HepG2 (cell line): Measurements from ENCODE around the gene ST8SIA6. TPM values are rescaled to one million over a fixed set of nuclear protein-coding genes. Genes with fewer than 3 reads are reported as not detected.

Experiments
- ATAC-seq: fragments of 200-7000 bp; cut with Tn5 transposase; 3 replicates; pipeline ENCODE4 v1.9.1; 2020; ENCODE audit warnings: mild to moderate bottlenecking, moderate library complexity
- BruUV-seq: library from RNA; stranded (reverse); fragments of 400-500 nt; replicated peaks from 2 replicates; lab custom pipeline; 2021; lab: Mats Ljungman, UMichigan
- CTCF ChIA-PET: fragments of 300-600 bp; formaldehyde crosslinking; extraction: SDS; loops from one replicate; lab custom pipeline; 2021; ENCODE audit warnings: low total read pairs, inconsistent platforms, low intra/inter-chr PET ratio; lab: Yijun Ruan, JAX
- POLR2A ChIA-PET: fragments of 350-600 bp; sonication (Branson Sonifier 250); formaldehyde crosslinking; loops from one replicate; lab custom pipeline; 2020; ENCODE audit warnings: antibody characterized with exemption, inconsistent platforms; lab: Yijun Ruan, JAX
- DNase-seq: peaks from one replicate; pipeline ENCODE4 v3.0.0-alpha.2; 2015; ENCODE audit warnings: low spot score
- FAIRE-seq: peaks from 3 replicates; lab custom pipeline; 2011; peaks lifted over from hg19 to GRCh38; lab: Jason Lieb, UNC
- H2AFZ ChIP-seq: one replicate; pipeline ENCODE4 v1.6.1; 2011; ENCODE audit warnings: low read length, inconsistent platforms
- H3K27ac ChIP-seq: fragments of 300-600 bp; 3 replicates; pipeline ENCODE4 v1.8.0; 2011; ENCODE audit warnings: mixed run types, mild to moderate bottlenecking, mixed read lengths, low read length, inconsistent platforms; ENCODE audit not compliant: insufficient read depth; ENCODE audit errors: extremely low read length
- H3K27me3 ChIP-seq, 2 experiments: fragments of 200-600 bp in 1 of 2; 2 replicates in 1 of 2; 3 replicates in 1 of 2; pipeline versions ENCODE4 v1.6.0 to v1.8.0; 2011; ENCODE audit warnings: low read length in 2 of 2, mild to moderate bottlenecking in 2 of 2, moderate library complexity in 2 of 2, inconsistent platforms in 1 of 2; ENCODE audit not compliant: insufficient read depth in 2 of 2, control insufficient read depth in 1 of 2
- H3K36me3 ChIP-seq, 2 experiments: fragments of 200-600 bp in 1 of 2; replicated peaks in 1 of 2; 2 replicates in 1 of 2; 3 replicates in 1 of 2; pipeline versions ENCODE4 v1.5.1 to v1.8.0; 2011; ENCODE audit warnings: low read length in 2 of 2, inconsistent platforms in 1 of 2; ENCODE audit not compliant: insufficient read depth in 2 of 2, control insufficient read depth in 1 of 2
- H3K4me1 ChIP-seq: 2 replicates; pipeline ENCODE4 v1.5.1; 2012; ENCODE audit warnings: low read length, inconsistent platforms; ENCODE audit not compliant: insufficient read depth
- H3K4me2 ChIP-seq: 2 replicates; pipeline ENCODE4 v1.6.0; 2011; ENCODE audit warnings: low read depth, low read length, inconsistent platforms
- H3K4me3 ChIP-seq, 3 experiments: fragments of 200-600 bp in 1 of 3; sonication (generic), shearing (Covaris generic) in 1 of 3; replicated peaks in 1 of 3; 2 replicates each; pipeline ENCODE4 v1.5.1; 2011 to 2016; ENCODE audit warnings: low read length in 3 of 3, inconsistent platforms in 2 of 3, low read depth in 2 of 3, mild to moderate bottlenecking in 2 of 3, control low read depth in 1 of 3, mixed read lengths in 1 of 3; ENCODE audit not compliant: insufficient read depth in 1 of 3
- H3K79me2 ChIP-seq: one replicate; pipeline ENCODE4 v1.6.1; 2011; ENCODE audit warnings: low read length, inconsistent platforms; ENCODE audit not compliant: insufficient read depth
- H3K9ac ChIP-seq: 2 replicates; pipeline ENCODE4 v1.6.0; 2011; ENCODE audit warnings: mild to moderate bottlenecking, low read depth, low read length, inconsistent platforms; ENCODE audit not compliant: insufficient read depth
- H3K9me3 ChIP-seq: 2 replicates; pipeline ENCODE4 v1.5.1; 2012; ENCODE audit warnings: mild to moderate bottlenecking, low read length
- H4K20me1 ChIP-seq: 2 replicates; pipeline ENCODE4 v1.6.0; 2011; ENCODE audit warnings: inconsistent platforms, mild to moderate bottlenecking, low read length, moderate library complexity; ENCODE audit not compliant: insufficient read depth
- ATAD3A ChIP-seq: sonication (generic); formaldehyde crosslinking; IDR thresholded peaks from 2 replicates; pipeline ENCODE4 v1.4.0; 2020; ENCODE audit warnings: missing genetic modification reagents
- CENPX ChIP-seq: sonication (generic); formaldehyde crosslinking; IDR thresholded peaks from 2 replicates; pipeline ENCODE4 v1.9.0; 2021; ENCODE audit warnings: mild to moderate bottlenecking, missing genetic modification reagents, moderate library complexity
- GABPB1 ChIP-seq: IDR thresholded peaks from 2 replicates; pipeline ENCODE4 v1.6.1; 2016; ENCODE audit warnings: mild to moderate bottlenecking, missing genetic modification reagents, moderate library complexity, missing compliant biosample characterization
- JARID2 ChIP-seq: sonication (generic); formaldehyde crosslinking; IDR thresholded peaks from 2 replicates; pipeline ENCODE4 v1.8.1; 2023; ENCODE audit warnings: missing genetic modification reagents, inconsistent platforms; ENCODE audit not compliant: insufficient replicate concordance
- KDM2A ChIP-seq: sonication (generic); formaldehyde crosslinking; IDR thresholded peaks from 2 replicates; pipeline ENCODE4 v1.4.0; 2020; ENCODE audit warnings: low read depth, missing genetic modification reagents, borderline replicate concordance
- MED8 ChIP-seq: sonication (generic); formaldehyde crosslinking; IDR thresholded peaks from 2 replicates; pipeline ENCODE4 v1.8.1; 2023; ENCODE audit warnings: mild to moderate bottlenecking, missing genetic modification reagents; ENCODE audit not compliant: insufficient replicate concordance
- NFE2L1 ChIP-seq: sonication (generic); formaldehyde crosslinking; IDR thresholded peaks from 2 replicates; pipeline ENCODE4 v1.4.0; 2020; ENCODE audit warnings: missing genetic modification reagents, mild to moderate bottlenecking, borderline replicate concordance
- ZC3H4 ChIP-seq: sonication (generic); formaldehyde crosslinking; IDR thresholded peaks from 2 replicates; pipeline ENCODE4 v1.4.0; 2020; ENCODE audit warnings: missing genetic modification reagents, borderline replicate concordance
- WGBS: methylation state at CpG from one replicate; pipeline ENCODE4 v1.1.6; 2017; ENCODE audit warnings: low lambda C conversion rate; 5-methylcytosine and 5-hydroxymethylcytosine counted together
- in situ Hi-C: cut with HindIII; loops from 2 replicates; pipeline ENCODE4 v1.10.0; 2017; ENCODE audit warnings: low pct_unique_long_range_greater_than_20kb; ENCODE audit not compliant: extremely low pct_ligation_motif_present
- intact Hi-C: fragments of 100-400 bp; cut with micrococcal nuclease; formaldehyde crosslinking; loops from one replicate; pipeline ENCODE4 v1.10.0; 2022; ENCODE audit not compliant: unreplicated experiment
- polyA plus RNA-seq, 8 experiments: library from polyadenylated mRNA; depleted of rRNA in 3 of 8; stranded (reverse) in 7 of 8; unstranded in 1 of 8; fragments of >200 nt; fragmentation: Illumina TruSeq in 4 of 8; extraction: Trizol in 4 of 8; gene quantifications; 2 replicates each; pipeline versions ENCODE4 v1.2.1 to v1.2.3, GENCODE V29; 2011 to 2016; ENCODE audit warnings: low read depth in 4 of 8, missing spikeins in 1 of 8, mixed read lengths in 1 of 8; ENCODE audit not compliant: insufficient read depth in 1 of 8
- total RNA-seq, 5 experiments: library from RNA; depleted of rRNA; stranded (reverse); fragments of >200 nt; fragmentation: Illumina TruSeq; extraction: Trizol; gene quantifications; 2 replicates each; pipeline ENCODE4 v1.2.3, GENCODE V29; 2016; ENCODE audit warnings: low read depth in 1 of 5
- TF ChIP-seq, protein P1 (sequence below): sonication (generic); formaldehyde crosslinking; IDR thresholded peaks from 2 replicates; pipeline ENCODE4 v1.8.1; 2023; ENCODE audit warnings: mild to moderate bottlenecking, missing genetic modification reagents

Gene ST8SIA6
- total and polyA plus RNA-seq, 2 of the 13 experiments (the other 11 are each of a cell fraction or from before 2014, with no cell fraction given), result not detected

DNA sequence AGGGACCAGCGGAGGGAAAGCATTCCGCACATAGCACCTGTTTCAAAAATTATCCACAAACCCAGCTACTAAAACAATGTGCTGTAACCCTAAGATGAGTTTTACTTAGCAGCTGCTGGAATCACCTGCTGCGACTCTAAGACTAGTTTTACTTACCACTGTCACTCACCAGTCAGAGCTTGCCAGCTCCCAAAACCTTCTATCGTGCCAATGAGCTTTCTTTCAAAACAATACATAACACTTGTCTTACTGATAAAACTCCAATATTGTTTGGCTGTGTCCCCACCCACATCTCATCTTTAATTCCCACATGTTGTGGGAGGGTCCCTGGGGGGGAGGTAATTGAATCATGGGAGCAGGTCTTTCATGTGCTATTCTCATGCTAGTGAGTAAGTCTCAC lies 18.4 kb downstream of the ST8SIA6 start:
- no peak for DNase-seq
- H3K9me3 ChIP-seq, result no peaks in the 10 kb centered on the region
- H3K36me3 ChIP-seq, result no peaks in the 10 kb centered on the region
- in situ Hi-C loops (loop anchor here (25.0 kb wide), 1 partner anchor 599 kb away; no protein-coding TSS in a partner anchor), intact Hi-C loops (no loop called here)
- no peak for FAIRE-seq
- H3K9ac ChIP-seq, result no peak overlapping the region
- H3K4me1 ChIP-seq, result no peaks in the 10 kb centered on the region
- no peak overlapping the region for H3K4me2 ChIP-seq
- ATAC-seq, result no peak
- no peak overlapping the region for H3K27ac ChIP-seq
- 15% methylated on average over 4 of the region's 4 CpGs for WGBS
- H3K27me3 ChIP-seq, result peaks cover 1 to 11% of the 10 kb centered on the region in 2 experiments; a peak in 2 of 5 replicates
- CTCF ChIA-PET, result no interaction called here
- BruUV-seq, result no TSS peak
- no peak overlapping the region for H3K4me3 ChIP-seq
- POLR2A ChIA-PET, result no interaction called here
- H3K79me2 ChIP-seq, result no peaks in the 10 kb centered on the region
- H4K20me1 ChIP-seq, result no peaks in the 10 kb centered on the region
- TF ChIP-seq MED8 (CRISPR knock-in tag) (no peak), KDM2A (no peak), ZC3H4 (CRISPR knock-in tag) (no peak), JARID2 (CRISPR knock-in tag) (no peak), GABPB1 (no peak), CENPX (CRISPR knock-in tag) (no peak), ATAD3A (CRISPR knock-in tag) (no peak), NFE2L1 (CRISPR knock-in tag) (no peak)
- TF ChIP-seq, protein P1, sequence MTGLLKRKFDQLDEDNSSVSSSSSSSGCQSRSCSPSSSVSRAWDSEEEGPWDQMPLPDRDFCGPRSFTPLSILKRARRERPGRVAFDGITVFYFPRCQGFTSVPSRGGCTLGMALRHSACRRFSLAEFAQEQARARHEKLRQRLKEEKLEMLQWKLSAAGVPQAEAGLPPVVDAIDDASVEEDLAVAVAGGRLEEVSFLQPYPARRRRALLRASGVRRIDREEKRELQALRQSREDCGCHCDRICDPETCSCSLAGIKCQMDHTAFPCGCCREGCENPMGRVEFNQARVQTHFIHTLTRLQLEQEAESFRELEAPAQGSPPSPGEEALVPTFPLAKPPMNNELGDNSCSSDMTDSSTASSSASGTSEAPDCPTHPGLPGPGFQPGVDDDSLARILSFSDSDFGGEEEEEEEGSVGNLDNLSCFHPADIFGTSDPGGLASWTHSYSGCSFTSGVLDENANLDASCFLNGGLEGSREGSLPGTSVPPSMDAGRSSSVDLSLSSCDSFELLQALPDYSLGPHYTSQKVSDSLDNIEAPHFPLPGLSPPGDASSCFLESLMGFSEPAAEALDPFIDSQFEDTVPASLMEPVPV (CRISPR knock-in tag), result no peak
- no peak overlapping the region for H2AFZ ChIP-seq
